HS-27A (cell line): Measurements from ENCODE around the gene CDK5RAP2.
"Not testable (repeated sequence)": the region's sequence is repeated elsewhere in the genome, so short reads cannot be mapped to it uniquely, and the experiment has no call there.

Experiments
- DNase-seq: peaks from one replicate; pipeline ENCODE4 v3.0.0-alpha.2; 2012; ENCODE audit warnings: low read depth, missing footprints

Gene CDK5RAP2

GRCh38 chr9:120464887-120465421 lies 115.0 kb downstream of the CDK5RAP2 start:
- no peak for DNase-seq

DNA sequence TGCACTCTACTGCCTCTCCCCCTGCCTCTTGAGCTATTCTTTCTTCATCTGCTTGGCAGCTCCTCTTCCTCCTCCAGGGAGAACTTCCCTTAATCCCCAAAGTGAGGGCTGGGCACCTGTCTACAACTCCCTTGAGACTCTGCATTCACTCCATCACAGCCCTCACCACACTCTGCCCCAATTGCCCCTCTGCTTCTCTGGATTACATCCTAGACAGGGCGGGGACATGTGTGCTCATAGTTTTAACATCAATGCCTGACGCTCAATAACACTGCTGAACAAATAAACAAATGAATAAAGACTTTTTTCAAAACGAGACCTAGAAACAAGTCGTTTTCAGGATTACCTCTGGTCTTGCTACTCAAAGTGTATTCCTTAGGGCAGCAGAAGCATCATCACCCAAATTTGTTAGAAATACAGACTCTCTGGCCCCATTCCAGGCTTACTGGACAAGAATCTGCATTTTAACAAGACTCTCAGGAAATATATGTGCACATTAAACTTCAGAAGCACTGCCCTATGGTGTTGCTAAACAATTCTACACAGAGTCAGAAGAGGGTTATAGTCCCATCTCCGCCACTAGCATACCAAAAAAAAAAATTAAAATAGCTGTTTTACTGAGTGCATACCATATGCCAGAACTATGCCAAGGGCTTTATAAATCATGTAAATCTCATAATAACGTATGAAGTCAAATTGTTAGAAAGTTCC lies 115.6 kb downstream of the CDK5RAP2 start:
- DNase-seq: no peak

DNA sequence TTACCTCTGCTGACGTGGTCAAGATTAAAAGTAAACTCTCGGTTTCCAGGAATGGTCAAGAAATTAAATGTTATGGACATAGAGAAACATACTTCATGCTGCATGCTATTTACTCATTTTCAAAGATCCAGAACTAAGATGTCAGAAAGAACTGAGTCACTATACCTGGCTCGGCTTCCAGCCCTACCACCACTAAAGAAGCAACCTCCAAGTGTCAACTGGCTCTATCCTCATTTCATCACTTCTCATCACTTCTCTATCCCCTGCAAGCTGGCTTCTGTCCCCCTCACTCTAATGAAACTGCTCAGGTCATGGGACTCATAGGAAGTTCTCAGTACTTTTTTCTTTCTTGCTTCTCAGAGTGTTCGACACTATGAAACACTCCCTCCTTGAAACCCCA lies 116.2 kb downstream of the CDK5RAP2 start:
- DNase-seq: no peak

DNA sequence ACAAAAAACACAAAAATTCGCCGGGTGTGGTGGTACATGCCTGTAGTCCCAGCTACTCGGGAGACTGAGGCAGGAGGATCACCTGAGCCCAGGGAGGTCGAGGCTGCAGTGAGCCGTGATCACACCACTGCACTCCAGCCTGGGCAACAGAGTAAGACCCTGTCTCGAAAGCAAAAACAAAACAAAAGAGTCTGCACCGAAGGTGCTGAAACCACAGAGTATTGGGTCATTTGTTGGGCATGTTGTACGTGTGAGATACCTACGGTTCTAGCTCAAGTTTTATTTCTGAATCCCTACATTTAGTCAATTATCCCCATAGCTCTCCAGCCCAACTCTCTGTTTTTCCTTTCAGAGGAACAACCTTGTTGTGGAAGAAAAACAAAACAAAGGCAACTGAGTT lies 118.3 kb downstream of the CDK5RAP2 start:
- DNase-seq: not testable (repeated sequence)

DNA sequence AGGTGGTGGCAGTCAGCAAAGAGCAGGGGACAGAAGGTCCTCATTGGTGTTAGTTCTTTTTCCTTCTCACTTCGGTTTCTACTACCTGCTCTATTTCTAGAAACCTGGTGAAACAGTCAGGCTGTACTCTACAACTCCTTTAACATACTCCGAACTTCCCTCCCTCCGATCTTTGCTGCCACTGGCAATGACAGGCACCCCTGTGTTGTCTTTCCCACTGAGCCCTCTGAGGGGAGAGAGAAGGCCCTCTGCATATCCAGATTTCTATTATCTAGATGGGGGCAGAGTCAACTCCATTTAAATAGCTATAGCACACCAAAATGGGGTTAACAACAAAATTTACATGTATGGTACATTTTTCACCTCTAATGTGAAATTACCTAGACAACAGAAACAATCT lies 123.7 kb downstream of the CDK5RAP2 start:
- DNase-seq: no peak

GRCh38 chr9:120454467-120454866 lies 125.5 kb downstream of the CDK5RAP2 start:
- DNase-seq: no peak

DNA sequence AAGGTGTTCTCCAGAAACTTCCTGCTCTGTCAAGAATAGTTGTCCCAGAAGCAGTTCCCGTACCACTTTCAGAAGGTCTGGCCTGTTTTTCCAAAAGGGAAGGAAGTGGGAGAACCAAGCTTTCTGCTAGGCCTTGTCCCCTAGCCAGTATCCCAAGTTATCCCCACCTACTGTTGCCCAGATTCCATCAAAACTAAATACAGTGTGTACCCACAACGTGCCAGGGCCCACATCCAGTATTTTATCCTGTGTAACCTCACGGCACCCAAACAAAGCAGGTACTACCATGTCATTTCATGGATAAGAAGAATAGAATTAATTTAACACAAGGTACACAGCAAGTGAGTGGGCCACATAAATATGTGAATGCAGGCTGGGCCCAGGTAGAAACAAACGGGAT lies 126.2 kb downstream of the CDK5RAP2 start:
- no peak for DNase-seq

DNA sequence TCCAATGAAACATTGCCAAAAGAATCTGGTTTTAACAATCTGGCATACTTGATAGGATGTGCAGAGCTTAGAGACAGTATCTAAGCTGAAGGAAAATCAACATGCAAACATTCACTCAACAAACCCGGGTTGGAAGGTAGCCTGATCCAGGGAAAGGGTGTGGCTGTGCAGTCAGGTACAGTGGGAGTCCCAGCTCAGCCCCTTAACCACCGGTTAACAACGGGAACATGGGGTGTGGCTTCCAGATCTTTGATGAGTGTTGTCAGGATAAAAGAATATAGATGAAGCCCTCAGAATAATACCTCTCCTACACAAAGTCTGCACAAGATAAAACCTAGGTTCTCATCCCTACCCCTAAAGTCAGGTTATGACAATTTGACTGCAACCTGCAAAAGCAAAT lies 127.3 kb downstream of the CDK5RAP2 start:
- no peak for DNase-seq

DNA sequence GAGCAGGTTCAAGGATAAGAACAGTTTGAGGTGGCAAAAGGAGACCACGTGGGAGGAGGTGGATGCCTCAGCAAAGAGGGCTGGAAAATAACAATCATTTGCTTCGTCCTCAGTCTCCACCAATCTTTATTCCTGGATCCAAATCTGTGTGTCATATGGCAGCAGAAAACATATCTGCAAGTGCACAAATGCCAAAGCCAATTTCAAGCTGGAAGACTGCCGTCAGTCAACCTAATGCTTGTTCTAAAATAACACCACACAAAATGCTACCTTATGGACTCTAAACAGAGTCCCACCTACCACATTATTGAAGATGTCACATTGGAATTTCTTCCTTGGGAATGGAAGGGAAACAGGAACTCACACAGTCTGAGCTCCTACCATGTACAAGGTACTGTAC lies 129.1 kb downstream of the CDK5RAP2 start:
- no peak for DNase-seq

DNA sequence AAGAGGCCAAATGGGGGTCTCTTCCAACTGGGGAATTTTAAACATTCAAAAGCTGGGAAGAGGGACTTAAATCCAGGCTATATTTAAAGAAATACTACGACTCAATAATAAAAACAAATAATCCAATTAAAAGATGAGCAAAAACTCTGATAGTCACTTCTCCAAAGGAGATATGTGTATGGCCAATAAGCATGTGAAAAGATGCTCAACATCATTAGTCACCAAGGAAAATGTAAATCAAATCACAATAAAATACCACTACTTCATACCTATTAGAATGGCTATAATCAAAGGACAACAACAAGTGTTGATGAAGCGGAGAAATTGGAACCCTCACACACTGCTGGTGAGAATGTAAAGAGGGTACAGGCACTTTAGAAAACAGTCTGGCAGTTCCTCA lies 130.4 kb downstream of the CDK5RAP2 start:
- no peak for DNase-seq

DNA sequence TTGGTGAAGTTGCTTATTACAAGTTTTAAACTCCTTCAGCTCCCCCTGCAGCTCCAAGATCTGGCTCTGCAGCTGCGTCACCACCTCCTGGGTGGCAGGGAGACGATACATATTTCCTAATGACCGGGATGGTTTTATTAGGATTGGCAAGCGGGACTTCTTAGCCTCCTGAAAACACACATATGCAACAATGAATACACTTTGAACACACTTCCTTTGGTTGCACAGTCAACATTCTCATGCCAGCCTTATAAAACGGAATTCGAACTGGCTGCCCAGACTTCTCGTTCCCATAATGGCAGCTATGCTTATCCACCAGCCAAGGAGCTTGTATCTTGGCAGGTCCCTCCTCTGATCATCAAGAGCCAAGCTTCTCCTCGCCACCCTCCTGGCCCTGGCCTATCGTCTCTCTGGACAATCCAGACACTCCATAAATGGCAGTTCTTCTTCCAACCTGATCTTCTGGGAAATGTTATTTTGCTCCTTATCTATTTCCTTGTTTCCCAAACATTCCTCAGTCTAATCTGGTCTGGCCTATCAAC lies 131.9 kb downstream of the CDK5RAP2 start:
- DNase-seq: no peak

GRCh38 chr9:120446671-120447070 lies 133.3 kb downstream of the CDK5RAP2 start:
- DNase-seq: no peak

GRCh38 chr9:120443976-120444375 lies 136.0 kb downstream of the CDK5RAP2 start:
- DNase-seq: no peak

DNA sequence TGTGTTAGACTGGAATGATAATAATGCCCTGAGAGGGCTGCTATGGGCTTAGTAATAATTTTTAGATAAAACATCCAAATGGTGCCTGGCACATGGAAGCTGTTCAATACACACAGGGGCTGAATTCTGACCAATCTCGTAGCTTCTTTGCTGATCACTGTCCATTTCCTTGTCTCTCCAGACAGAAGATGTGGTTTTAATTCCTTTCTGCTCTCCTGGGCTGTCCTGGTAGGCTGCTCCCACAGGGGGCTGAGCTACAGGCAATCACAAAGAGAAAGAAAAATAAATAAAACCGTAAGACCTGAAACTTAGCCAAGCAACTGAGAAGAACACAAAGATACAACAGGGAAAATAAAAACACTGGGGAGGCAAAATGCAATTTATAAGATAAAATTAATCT lies 136.5 kb downstream of the CDK5RAP2 start:
- DNase-seq: no peak

DNA sequence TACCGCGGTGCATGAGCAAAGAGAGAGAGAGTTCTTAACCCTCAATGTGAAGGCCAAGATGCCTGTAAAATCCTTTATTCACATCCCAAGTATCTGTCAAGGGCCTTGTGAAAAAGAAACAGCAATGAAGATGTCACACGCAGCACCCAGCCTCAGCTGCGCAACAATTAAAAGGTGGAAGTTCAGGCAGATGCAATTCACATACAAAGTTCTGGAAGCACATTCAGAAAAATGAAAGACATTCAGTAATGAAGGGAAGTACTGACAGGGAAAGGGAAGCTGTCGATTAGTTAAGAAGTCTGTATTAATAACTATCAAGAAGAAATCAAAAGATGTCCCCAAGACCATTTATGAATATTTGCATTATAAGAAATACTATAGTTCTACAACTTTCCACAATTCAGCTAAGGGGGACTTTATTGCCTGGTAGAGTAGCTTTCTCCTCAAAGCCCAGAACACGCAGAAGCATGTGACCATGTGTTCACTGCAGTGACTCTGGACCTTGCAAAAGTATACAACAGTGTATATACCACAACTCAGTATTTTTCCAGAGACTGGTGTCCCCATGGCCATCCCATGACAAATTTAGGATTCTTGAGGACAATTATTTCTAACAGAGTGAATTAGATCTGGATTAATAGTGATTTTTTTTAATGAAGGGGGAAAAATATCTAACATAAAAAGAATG lies 137.5 kb downstream of the CDK5RAP2 start:
- no peak for DNase-seq

GRCh38 chr9:120441426-120442307 lies 138.3 kb downstream of the CDK5RAP2 start:
- DNase-seq: no peak

- DNase-seq: no peak
These were observed 139.2 kb downstream of the CDK5RAP2 start for GRCh38 chr9:120440791-120441190.

DNA sequence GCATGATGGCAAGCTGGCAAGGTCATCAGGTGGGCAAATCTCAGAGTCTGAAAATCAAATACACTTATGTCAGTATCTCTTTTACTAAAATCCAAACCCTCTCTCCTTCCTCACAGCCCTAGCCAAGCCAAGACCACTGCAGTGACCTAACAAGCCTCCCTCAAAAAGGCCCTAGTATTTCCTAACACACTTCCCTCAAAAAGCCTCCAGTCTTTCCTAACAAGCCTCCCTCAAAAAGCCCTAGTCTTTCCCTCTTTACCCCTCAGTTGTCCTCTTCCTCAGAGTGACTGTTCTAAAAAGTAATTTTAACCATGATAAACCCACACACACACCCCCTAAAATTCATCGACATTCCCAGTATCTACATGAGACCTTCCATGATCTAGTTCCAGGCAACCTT lies 140.0 kb downstream of the CDK5RAP2 start:
- no peak for DNase-seq

DNA sequence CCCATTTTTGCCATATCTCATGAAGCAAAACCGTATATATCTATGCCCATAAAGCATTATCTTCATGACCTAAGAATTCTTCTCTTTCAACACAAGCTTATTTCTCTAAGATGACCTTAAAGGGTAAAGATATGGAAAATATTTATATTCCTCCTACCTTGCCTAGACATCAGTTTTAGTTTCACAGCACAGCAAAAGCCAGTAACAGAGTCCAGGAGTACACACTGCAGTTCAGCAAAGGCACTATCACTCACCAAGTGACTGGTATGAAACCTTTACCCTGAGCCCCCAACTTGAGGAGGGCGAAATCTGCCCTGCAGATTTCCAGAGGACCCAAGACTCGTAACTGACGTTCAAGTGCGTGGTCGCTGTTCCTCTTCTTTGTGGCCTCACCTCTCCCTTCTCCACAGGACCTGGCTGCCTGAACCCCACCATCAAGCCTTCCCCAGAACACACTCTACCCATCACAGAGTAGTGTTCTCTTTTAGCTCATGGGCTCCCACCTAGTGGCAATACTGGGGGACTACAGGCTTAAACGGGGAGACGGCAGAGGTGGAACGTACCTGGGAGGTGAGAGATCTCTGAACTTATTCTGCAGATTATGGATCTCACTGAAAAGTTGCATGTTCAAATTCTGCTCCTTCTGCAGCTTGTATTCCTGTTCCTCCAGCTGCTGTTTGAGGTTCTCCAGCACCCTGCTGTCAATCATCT lies 141.0 kb downstream of the CDK5RAP2 start:
- DNase-seq: no peak

GRCh38 chr9:120438111-120438510 lies 141.9 kb downstream of the CDK5RAP2 start:
- DNase-seq: no peak

DNA sequence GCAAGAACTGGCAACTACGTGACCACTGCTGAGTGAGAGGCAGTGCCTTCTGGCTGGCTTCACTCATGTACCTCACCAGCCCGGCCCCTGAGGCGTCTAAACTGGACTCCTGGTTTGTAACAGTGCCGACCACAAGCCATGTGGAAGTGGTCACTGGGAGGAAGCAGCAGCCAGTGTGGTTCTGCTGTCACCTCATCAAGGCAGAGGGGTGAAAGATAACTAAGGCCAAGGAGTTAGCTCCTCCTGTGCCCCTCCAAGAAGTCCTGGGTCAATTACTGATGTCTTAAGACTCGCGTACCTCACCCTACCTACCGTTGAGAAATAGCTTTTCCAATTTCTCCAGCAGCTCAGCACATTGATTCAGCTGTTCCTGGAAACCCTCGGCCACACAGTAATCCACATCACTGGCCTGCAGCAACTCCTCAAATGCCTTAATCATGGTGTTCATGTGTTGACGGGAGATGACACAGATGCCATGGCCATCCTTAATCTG lies 142.9 kb downstream of the CDK5RAP2 start:
- no peak for DNase-seq
